Fibroblast of mammary gland (primary cell): ENCODE results near the gene CACNA1C.

Source experiments
- DNase-seq: peaks from one replicate; pipeline ENCODE4 v3.0.0-alpha.2; 2010; ENCODE audit warnings: low read depth
- H3K4me3 ChIP-seq: 2 replicates; pipeline ENCODE4 v1.5.1; 2011; ENCODE audit warnings: low read depth, mild to moderate bottlenecking, low read length, moderate library complexity; ENCODE audit not compliant: control insufficient read depth
- CTCF ChIP-seq: conservative IDR thresholded peaks from 2 replicates; pipeline ENCODE4 v1.5.1; 2011; ENCODE audit warnings: low read depth, low read length, inconsistent platforms; ENCODE audit not compliant: control insufficient read depth, insufficient read depth

CACNA1C gene

GRCh38 chr12:2513141-2514037, 460.6 kb downstream of the CACNA1C start:
- DNase-seq: no peak
- TF ChIP-seq CTCF: no peak
- H3K4me3 ChIP-seq: no peak overlapping the region

- no peak overlapping the region for H3K4me3 ChIP-seq
- no peak for TF ChIP-seq CTCF
- DNase-seq: no peak
Measured at GRCh38 chr12:2514038-2514340, 461.2 kb downstream of the CACNA1C start.

GRCh38 chr12:2520722-2521246, 468.0 kb downstream of the CACNA1C start:
- DNase-seq: no peak
- H3K4me3 ChIP-seq: no peak overlapping the region
- no peak for TF ChIP-seq CTCF

GRCh38 chr12:2523317-2523716, 470.5 kb downstream of the CACNA1C start:
- H3K4me3 ChIP-seq: no peak overlapping the region
- TF ChIP-seq CTCF: no peak
- peak; percentile 10 for DNase-seq

- no peak for DNase-seq
- no peak for TF ChIP-seq CTCF
Measured at GRCh38 chr12:2523844-2524243, 471.1 kb downstream of the CACNA1C start.

GRCh38 chr12:2526371-2526770, 473.6 kb downstream of the CACNA1C start:
- no peak for DNase-seq
- TF ChIP-seq CTCF: no peak

More at GRCh38 chr12:2523844-2524243, 471.1 kb downstream of the CACNA1C start:
- no peak overlapping the region for H3K4me3 ChIP-seq

More at GRCh38 chr12:2526371-2526770, 473.6 kb downstream of the CACNA1C start:
- H3K4me3 ChIP-seq: no peak overlapping the region
